Transverse colon (tissue), 4 donors: ENCODE results near the gene PIM3.

Experiments
- EP300 ChIP-seq: sonication (generic); formaldehyde crosslinking; IDR thresholded peaks from one replicate; pipeline ENCODE4 v1.6.1; 2017; ENCODE audit warnings: antibody characterized with exemption, low read depth
- POLR2AphosphoS5 ChIP-seq, 3 donors: sonication (generic); formaldehyde crosslinking; IDR thresholded peaks; one replicate each; pipeline ENCODE4 v1.6.1; 2016; ENCODE audit warnings: antibody characterized with exemption in 3 of 3
- TF ChIP-seq, protein P1 (sequence below), 5 experiments: fragments of 200-600 bp in 3 of 5; fragments of 450-650 bp in 2 of 5; sonication (generic) in 3 of 5; IDR thresholded peaks; 1 replicate in 2 of 5; 2 replicates in 3 of 5; pipeline ENCODE4 v1.5.1; 2016 to 2017; ENCODE audit warnings: antibody characterized with exemption in 5 of 5, inconsistent platforms in 3 of 5, mild to moderate bottlenecking in 2 of 5, moderate library complexity in 1 of 5

- no peak for TF ChIP-seq EP300
- TF ChIP-seq, protein P1, sequence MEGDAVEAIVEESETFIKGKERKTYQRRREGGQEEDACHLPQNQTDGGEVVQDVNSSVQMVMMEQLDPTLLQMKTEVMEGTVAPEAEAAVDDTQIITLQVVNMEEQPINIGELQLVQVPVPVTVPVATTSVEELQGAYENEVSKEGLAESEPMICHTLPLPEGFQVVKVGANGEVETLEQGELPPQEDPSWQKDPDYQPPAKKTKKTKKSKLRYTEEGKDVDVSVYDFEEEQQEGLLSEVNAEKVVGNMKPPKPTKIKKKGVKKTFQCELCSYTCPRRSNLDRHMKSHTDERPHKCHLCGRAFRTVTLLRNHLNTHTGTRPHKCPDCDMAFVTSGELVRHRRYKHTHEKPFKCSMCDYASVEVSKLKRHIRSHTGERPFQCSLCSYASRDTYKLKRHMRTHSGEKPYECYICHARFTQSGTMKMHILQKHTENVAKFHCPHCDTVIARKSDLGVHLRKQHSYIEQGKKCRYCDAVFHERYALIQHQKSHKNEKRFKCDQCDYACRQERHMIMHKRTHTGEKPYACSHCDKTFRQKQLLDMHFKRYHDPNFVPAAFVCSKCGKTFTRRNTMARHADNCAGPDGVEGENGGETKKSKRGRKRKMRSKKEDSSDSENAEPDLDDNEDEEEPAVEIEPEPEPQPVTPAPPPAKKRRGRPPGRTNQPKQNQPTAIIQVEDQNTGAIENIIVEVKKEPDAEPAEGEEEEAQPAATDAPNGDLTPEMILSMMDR (IDR thresholded peaks at IDR 0.05): no peak
- no peak for TF ChIP-seq POLR2AphosphoS5 (IDR thresholded peaks at IDR 0.05)
Observed at GRCh38 chr22:49928185-49928495, 32.4 kb upstream of the PIM3 start.
